GM10847 (cell line): ENCODE measurements around the gene HK3.

ENCODE experiments used
- POLR2A ChIP-seq: IDR thresholded peaks from 2 replicates; pipeline ENCODE4 v1.6.1; 2011; ENCODE audit not compliant: insufficient read length; ENCODE audit errors: extremely low read depth

The HK3 gene

GRCh38 chr5:176890455-176891330 lies 8.5 kb downstream of the HK3 start:
- no peak for TF ChIP-seq POLR2A

- TF ChIP-seq POLR2A = no peak
These were observed 9.5 kb downstream of the HK3 start for GRCh38 chr5:176889321-176890280.

GRCh38 chr5:176888865-176889165 lies 10.3 kb downstream of the HK3 start:
- TF ChIP-seq POLR2A = no peak

GRCh38 chr5:176888016-176888864 lies 10.9 kb downstream of the HK3 start:
- TF ChIP-seq POLR2A = no peak

- TF ChIP-seq POLR2A = no peak
These were observed 11.8 kb downstream of the HK3 start for GRCh38 chr5:176887252-176887849.

GRCh38 chr5:176886336-176887251 lies 12.6 kb downstream of the HK3 start:
- TF ChIP-seq POLR2A = no peak

- no peak for TF ChIP-seq POLR2A
These were observed 14.6 kb downstream of the HK3 start for GRCh38 chr5:176884571-176884890.

GRCh38 chr5:176883700-176884570 lies 15.2 kb downstream of the HK3 start:
- TF ChIP-seq POLR2A = no peak

GRCh38 chr5:176882567-176882903 lies 16.6 kb downstream of the HK3 start:
- no peak for TF ChIP-seq POLR2A

GRCh38 chr5:176881816-176882566 lies 17.2 kb downstream of the HK3 start:
- no peak for TF ChIP-seq POLR2A

GRCh38 chr5:176881021-176881749 lies 18.0 kb downstream of the HK3 start:
- no peak for TF ChIP-seq POLR2A
